NCI-H345 (cell line): ENCODE results near the gene ST7.

Source experiments
- DNase-seq: peaks from one replicate; lab custom pipeline; 2025; lab: John Stamatoyannopoulos, UW

The ST7 gene

GRCh38 chr7:117067340-117067739 lies 114.0 kb downstream of the ST7 start:
- DNase-seq: no peak

- peak; percentile 51 for DNase-seq
Observed at GRCh38 chr7:117068511-117069145, 115.3 kb downstream of the ST7 start.

GRCh38 chr7:117069379-117069778 lies 116.1 kb downstream of the ST7 start:
- DNase-seq: no peak

- DNase-seq: peak; percentile 47
Observed at GRCh38 chr7:117071551-117071950, 118.2 kb downstream of the ST7 start.

DNA sequence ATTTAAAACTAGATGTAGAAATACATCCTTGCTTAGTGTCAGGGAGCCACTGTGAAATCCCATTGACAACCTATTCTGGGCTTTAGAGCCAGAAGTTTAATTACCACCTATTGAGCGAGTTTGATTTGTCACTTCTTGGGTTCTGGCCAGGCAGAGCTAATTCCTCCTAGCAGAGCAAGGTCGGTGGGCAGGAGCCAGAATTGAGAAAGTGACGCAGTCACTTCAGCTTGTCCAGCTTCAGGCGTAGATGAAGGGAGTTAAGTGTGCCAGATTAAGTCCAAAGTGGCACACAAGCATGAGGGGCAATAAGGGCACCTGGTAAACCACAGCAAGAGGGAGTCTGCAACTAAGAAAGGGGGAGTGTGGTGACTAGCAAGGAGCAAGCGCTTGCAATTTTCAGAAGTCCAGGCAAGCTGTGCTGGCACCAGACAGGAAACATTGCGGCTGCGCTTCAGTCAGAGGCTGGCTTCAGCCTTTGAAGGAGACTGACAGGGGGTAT lies 119.4 kb downstream of the ST7 start:
- peak; percentile 26 for DNase-seq

- DNase-seq: no peak
Observed at GRCh38 chr7:117074378-117074777, 121.1 kb downstream of the ST7 start.

- no peak for DNase-seq
Observed at GRCh38 chr7:117075934-117076333, 122.6 kb downstream of the ST7 start.

DNA sequence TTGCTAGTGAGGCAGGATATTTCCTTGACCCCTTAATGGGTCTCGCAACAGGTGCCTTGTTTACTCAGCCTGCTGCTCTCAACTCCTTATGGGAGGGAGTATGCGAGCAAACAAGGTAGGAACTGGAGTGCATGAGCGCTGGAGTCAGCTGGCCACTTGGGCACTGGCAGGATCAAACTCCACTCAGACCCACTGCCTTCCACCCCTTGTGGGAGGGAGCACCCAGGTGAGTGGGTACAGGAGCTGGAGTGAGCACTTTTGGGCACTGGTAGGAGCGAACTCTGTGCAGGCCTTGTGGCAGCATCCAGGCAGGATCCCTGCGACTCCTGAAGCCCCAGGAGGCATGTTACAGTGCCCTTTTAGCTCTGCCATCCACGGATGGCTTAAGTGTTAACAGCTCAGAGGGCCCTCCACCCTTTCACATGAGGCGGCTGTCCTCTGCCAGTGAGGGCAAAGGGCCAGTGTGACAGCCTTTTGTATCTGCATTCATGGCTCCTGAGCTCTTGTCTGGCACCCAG lies 123.2 kb downstream of the ST7 start:
- no peak for DNase-seq

DNA sequence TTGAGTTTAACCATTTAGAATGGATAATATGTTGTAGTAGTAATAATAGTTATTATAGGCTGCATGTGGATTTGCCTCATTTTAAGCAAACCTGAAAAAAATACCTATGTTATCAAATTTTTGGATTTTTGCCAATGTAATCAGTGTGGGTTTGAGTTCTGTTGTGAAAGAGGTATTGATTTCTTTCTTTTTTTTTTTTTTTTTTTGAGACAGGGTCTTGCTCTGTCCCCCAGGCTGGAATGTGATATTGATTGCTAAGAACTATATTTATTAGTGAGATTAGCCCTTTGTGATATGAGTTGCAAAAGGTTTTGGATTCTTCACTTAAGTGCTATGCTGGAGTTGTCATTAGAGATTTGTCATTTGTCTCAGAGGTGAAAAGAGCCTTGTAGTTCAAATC lies 124.4 kb downstream of the ST7 start:
- no peak for DNase-seq

DNA sequence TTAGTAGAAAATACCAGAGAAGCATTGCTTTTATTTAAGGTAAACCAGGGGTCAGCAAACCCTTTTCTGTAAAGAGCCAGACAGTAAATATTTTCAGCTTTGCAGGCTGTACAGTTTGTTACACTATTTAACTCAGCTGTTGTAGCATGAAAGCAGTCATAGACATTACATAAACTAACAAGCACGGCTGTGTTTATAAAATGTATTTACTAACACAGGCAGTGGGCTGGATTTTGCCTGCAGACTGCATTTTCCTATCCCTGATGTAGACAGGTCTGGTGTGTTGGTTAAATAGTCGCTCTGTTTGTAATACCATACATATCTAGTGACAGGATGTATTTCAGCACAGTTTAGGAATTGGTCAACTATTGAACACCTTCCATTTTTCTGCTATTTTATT lies 129.3 kb downstream of the ST7 start:
- no peak for DNase-seq

DNA sequence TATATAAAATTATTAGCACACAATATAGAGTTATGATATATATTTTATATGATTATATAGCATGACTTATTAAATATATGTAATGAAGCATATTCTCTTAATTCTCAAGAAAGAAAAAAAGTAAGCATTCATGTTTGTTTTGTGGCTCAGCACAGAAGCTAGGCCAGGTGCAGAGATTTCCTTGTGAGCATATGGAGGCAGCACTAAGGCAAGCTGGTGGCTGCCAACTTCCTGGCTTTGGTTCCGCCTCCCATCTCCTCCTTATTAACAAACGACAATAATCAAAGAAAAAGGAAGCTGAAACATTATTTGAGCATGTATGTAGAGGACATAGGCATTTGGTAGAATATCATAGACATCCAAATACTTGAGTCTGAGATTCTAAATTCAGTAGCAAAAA lies 130.3 kb downstream of the ST7 start:
- DNase-seq: no peak

- no peak for DNase-seq
Observed at GRCh38 chr7:117084286-117084685, 131.0 kb downstream of the ST7 start.

DNA sequence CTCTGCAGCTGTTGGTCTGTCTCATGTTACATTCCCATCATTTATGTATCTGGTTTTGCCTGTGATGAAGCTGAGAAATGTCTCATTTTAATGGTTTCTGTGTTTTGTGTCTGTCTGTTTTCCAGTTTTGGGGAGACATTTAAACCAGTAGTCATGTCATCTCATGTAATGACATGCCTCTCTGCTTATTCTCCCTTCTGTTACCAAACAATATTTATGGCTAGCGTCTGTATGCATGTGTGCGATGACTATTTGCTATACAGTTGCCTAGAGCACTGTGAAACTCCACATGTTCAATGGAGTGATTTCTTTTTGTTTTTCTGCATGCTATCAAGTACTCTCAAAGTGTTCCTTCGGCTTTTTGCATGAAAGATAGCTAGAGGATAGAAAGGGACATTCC lies 132.0 kb downstream of the ST7 start:
- no peak for DNase-seq

- no peak for DNase-seq
Observed at GRCh38 chr7:117085769-117086463, 132.6 kb downstream of the ST7 start.

GRCh38 chr7:117086788-117087187 lies 133.5 kb downstream of the ST7 start:
- DNase-seq: no peak

- DNase-seq: no peak
Observed at GRCh38 chr7:117087639-117088396, 134.5 kb downstream of the ST7 start.

- peak; percentile 28 for DNase-seq
Observed at GRCh38 chr7:117088623-117089194, 135.4 kb downstream of the ST7 start.

DNA sequence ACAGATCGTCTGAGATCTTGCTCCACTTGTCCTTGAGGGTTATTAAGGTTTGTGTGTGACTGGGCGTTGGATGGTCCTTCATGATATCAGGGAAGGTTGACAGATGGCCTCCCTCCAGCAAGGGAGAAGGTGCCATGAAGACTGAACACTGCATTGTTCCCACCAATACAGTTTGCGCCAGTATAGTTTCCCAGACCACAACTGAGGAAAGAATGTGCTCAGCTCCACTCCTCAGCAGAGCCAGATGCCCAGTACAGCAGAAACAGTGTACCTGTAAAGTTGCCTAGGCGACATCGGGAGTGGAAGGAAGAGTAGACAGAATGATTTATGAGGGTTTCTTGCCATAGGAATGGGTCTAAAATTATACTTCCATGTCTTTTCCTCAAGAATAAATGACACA lies 137.5 kb downstream of the ST7 start:
- DNase-seq: no peak

DNA sequence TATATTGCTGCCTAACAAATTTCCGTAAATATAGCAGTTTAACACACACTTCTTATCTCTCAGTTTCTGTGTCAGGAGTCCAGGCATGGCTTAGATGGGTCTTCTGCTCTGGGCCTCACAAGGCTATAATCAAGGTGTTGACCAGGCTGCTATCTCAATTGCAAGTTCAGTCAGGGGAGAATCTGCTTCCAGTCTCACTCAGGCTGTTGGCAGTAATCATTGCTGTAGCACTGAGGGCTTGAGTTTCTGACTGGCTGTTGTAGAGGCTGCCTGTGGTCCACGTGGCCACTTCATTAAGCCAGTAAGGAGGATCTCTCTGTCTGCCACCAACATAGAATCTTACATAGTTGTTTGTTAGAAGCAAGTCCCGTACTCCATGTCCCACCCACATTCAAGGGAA lies 138.4 kb downstream of the ST7 start:
- no peak for DNase-seq

- no peak for DNase-seq
Observed at GRCh38 chr7:117092785-117093184, 139.5 kb downstream of the ST7 start.

DNA sequence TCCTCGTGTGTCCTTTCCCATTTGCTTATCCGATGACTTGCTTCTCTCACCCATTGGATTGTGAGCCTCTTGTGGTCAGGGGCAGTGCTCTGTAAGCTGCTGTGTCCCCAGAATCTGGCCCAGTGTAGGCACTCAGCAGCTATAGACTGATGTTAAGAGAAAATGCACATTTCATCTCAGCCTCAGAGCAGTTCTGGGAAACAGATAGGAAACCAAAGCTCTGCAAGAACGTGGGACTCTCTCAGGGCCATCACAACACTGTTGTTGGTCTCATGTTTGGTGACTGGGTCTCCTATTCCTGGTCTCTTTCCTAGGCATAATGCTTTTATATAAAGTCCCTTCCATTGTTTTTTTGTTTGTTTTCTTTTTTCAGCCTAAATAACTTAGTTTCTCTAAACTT lies 141.2 kb downstream of the ST7 start:
- DNase-seq: no peak

DNA sequence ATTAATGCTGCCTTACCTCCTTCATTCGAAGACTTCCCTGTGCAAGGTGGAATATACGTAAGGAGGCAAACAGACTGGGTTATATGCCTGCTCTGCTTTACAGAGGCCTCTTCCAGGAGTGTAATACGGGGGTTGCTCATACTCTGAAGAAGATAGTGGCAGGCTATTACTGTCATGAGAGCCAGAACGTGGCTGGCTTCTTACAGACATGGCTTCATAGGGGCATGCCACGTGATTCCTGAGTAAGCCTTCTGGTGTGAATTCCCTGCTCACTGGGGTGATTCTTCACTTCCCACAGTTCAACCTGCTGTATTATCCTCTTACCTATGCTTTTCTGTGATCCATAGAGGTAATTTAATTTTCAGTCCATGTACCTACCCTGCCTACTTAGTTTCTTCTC lies 141.8 kb downstream of the ST7 start:
- DNase-seq: no peak
